Osteocyte (in vitro differentiated cells): ENCODE results near the gene RAD51B. TPM values are rescaled to one million over a fixed set of nuclear protein-coding genes. Genes with fewer than 3 reads are reported as not detected.

Experiments used
- DNase-seq: peaks from one replicate; pipeline ENCODE4 v3.0.0; 2021; ENCODE audit warnings: mixed read lengths; ENCODE audit not compliant: unreplicated experiment; ENCODE audit errors: extremely low spot score
- H3K27ac Mint-ChIP-seq: one replicate; pipeline ENCODE4 v1.8.0; 2021; ENCODE audit warnings: mild to moderate bottlenecking, mixed read lengths; ENCODE audit not compliant: unreplicated experiment
- H3K27me3 Mint-ChIP-seq: one replicate; pipeline ENCODE4 v1.8.0; 2021; ENCODE audit warnings: mixed read lengths; ENCODE audit not compliant: unreplicated experiment
- H3K36me3 Mint-ChIP-seq: one replicate; pipeline ENCODE4 v1.8.0; 2021; ENCODE audit warnings: mixed read lengths; ENCODE audit not compliant: unreplicated experiment
- H3K4me1 Mint-ChIP-seq: one replicate; pipeline ENCODE4 v1.8.0; 2021; ENCODE audit warnings: mixed read lengths; ENCODE audit not compliant: unreplicated experiment
- H3K4me3 Mint-ChIP-seq: one replicate; pipeline ENCODE4 v1.8.0; 2021; ENCODE audit warnings: mild to moderate bottlenecking, moderate library complexity, mixed read lengths; ENCODE audit not compliant: unreplicated experiment
- H3K9me3 Mint-ChIP-seq: one replicate; pipeline ENCODE4 v1.8.0; 2021; ENCODE audit warnings: mixed read lengths; ENCODE audit not compliant: unreplicated experiment
- total RNA-seq: library from RNA; stranded (reverse); gene quantifications from 2 replicates; pipeline ENCODE4 v1.2.1, GENCODE V29; 2021
- TF ChIP-seq, protein P1 (sequence below): fragments of 200-600 bp; sonication (generic); IDR thresholded peaks from 2 replicates; pipeline ENCODE4 v1.5.0; 2021; ENCODE audit warnings: antibody characterized with exemption, mild to moderate bottlenecking, moderate library complexity

The RAD51B gene
- total RNA-seq, 1 donor from 2014 or later: 12.7 TPM

DNA sequence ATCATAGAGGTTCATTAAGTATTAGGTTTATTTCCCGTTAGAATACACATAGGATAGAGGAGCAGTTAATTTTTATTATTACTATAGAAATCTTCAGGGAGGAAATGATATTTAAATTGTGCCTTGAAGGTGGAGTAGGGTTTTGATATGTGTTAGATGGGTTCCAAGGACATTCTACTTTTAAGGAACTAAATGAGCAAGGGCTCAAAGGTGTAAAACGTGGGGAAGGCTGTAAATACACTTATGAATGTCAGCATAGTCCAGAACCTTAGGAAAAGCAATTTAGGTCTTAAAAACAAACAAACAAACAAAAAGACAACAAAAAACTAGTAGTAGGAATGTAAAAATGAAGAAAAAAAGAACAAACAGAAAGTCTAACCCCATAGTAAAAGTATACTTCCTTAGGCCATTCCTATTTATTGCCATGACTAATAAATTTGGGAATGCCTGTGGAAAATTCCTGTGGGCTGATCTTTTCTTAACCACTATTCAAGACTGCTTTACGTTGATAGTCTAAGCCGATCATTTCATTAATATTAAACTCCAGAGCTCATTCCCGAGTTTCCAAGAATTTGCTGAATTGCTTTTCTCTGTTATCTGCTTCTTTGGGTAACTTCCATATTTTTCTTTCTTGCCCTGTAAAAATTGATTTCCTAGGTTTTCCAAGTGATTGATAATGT is 180.3 kb downstream of the RAD51B start:
- no peaks in the 10 kb centered on the region for H3K36me3 Mint-ChIP-seq
- TF ChIP-seq, protein P1, sequence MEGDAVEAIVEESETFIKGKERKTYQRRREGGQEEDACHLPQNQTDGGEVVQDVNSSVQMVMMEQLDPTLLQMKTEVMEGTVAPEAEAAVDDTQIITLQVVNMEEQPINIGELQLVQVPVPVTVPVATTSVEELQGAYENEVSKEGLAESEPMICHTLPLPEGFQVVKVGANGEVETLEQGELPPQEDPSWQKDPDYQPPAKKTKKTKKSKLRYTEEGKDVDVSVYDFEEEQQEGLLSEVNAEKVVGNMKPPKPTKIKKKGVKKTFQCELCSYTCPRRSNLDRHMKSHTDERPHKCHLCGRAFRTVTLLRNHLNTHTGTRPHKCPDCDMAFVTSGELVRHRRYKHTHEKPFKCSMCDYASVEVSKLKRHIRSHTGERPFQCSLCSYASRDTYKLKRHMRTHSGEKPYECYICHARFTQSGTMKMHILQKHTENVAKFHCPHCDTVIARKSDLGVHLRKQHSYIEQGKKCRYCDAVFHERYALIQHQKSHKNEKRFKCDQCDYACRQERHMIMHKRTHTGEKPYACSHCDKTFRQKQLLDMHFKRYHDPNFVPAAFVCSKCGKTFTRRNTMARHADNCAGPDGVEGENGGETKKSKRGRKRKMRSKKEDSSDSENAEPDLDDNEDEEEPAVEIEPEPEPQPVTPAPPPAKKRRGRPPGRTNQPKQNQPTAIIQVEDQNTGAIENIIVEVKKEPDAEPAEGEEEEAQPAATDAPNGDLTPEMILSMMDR: no peak
- H3K4me1 Mint-ChIP-seq: peaks cover 30% of the 10 kb centered on the region
- H3K27me3 Mint-ChIP-seq: no peaks in the 10 kb centered on the region
- no peak for DNase-seq
- H3K27ac Mint-ChIP-seq: peak overlapping the region; percentile 87
- no peak overlapping the region for H3K4me3 Mint-ChIP-seq
- peaks cover 10% of the 10 kb centered on the region for H3K9me3 Mint-ChIP-seq

DNA sequence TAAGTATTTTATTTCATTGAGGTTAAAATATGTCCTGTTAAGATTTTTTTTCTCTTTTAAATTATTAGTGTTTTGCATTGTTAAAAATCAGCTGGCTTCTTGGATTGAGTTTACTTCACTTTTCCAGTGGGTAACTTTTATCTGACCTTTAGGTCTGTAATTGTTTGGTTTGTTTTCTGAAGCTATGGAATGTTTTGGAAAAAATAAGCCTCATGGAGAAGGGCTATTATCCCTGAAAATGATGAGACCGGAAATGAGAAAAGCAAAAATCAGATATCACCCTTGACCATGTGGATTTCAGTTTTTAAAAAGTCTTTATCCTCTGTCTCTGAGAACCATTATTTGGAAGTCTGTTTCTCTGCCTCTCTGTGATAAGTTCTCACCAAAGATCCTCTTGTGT is 180.9 kb downstream of the RAD51B start:
- no peak for DNase-seq

DNA sequence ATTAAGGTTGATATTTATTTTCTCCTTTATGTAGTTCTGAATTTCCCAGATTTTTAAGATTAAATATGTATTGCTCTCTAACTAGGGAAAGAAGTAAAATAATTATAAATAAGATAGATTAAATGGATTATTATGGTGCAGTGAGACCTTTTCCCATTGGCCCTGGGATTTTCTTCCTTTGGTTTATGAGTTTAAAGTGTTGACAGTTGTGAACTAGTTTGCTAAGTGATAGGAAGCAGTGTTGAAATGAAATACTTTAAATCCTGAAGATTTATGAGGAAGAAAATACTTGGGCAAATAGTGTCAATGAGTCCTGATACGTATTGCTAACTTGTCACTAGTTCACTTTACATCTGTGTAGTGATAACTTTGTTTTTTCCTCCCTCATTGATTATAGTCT is 188.9 kb downstream of the RAD51B start:
- no peak overlapping the region for H3K27ac Mint-ChIP-seq
- TF ChIP-seq, protein P1: no peak
- H3K4me3 Mint-ChIP-seq: no peak overlapping the region
- H3K4me1 Mint-ChIP-seq: peaks cover 29% of the 10 kb centered on the region
- H3K36me3 Mint-ChIP-seq: no peaks in the 10 kb centered on the region
- H3K27me3 Mint-ChIP-seq: no peaks in the 10 kb centered on the region
- H3K9me3 Mint-ChIP-seq: no peaks in the 10 kb centered on the region
- DNase-seq: no peak

More for the DNA sequence above, 180.9 kb downstream of the RAD51B start:
- Mint-ChIP-seq H3K36me3 (no peaks in the 10 kb centered on the region), H3K27ac (peak overlapping the region; percentile 87), H3K9me3 (peaks cover 10% of the 10 kb centered on the region), H3K27me3 (no peaks in the 10 kb centered on the region), H3K4me3 (no peak overlapping the region), H3K4me1 (peaks cover 30% of the 10 kb centered on the region)
- TF ChIP-seq, protein P1: no peak

DNA sequence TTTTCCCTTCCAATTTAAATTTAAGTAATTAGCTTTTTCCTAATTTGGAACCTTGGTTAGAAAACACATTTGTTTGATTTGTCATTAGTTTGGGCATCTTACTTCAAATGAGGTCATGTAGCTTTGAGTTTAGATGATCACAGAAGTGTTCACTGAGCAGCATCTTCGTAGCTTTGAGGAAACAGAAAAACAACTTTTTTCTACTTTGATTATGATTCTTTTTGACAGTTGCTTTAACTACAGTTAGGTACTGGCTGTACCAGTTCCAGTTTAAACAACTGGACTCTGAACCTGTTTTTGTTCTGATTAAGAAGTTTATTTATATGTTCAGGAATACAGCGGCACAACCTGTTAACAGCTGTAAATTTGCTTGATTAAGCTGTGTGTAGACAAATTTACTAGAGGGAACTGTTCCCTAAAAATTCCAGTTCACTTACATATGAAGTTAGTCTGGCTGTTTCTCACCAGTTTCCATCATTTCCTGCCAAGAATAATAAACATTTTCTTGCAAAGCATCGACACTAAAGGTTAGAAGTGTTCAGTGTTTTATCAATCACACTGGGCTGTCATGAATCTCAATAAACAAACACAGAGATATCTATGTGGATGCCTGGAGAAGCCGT is 191.9 kb downstream of the RAD51B start:
- no peak for DNase-seq
- TF ChIP-seq, protein P1: no peak
- Mint-ChIP-seq H3K9me3 (no peaks in the 10 kb centered on the region), H3K27ac (peak overlapping the region; percentile 89), H3K36me3 (no peaks in the 10 kb centered on the region), H3K27me3 (no peaks in the 10 kb centered on the region), H3K4me1 (peaks cover 41% of the 10 kb centered on the region), H3K4me3 (peak overlapping the region; percentile 38)

DNA sequence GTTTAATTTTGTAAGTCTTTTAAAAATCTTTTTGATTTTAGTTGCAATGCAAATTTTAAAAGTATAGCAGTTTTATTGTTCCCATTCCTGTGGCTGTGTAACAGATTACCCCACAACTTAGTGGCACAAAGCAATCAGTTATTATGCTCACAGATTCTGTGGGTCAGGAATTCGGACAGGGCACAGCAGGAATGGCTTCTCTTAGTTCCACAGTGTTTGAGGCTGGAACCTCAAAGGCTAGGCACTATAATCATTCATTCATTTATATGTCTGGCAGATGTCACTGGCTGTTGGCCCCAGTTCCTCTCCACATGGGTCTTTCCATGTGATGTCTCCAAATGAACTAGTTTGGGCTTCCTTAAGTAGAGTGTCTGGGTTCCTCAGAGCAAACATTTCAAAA is 193.3 kb downstream of the RAD51B start:
- TF ChIP-seq, protein P1: no peak
- no peak for DNase-seq
- peak overlapping the region; percentile 19 for H3K27ac Mint-ChIP-seq

More for the DNA sequence above, 193.3 kb downstream of the RAD51B start:
- H3K27me3 Mint-ChIP-seq: no peaks in the 10 kb centered on the region
- peaks cover 45% of the 10 kb centered on the region for H3K4me1 Mint-ChIP-seq
- no peaks in the 10 kb centered on the region for H3K36me3 Mint-ChIP-seq
- no peaks in the 10 kb centered on the region for H3K9me3 Mint-ChIP-seq
- no peak overlapping the region for H3K4me3 Mint-ChIP-seq
